Epithelial cell of proximal tubule (primary cell): Measurements from ENCODE around the gene ECEL1. TPM values are rescaled to one million over a fixed set of nuclear protein-coding genes. Genes with fewer than 3 reads are reported as not detected.

Experiments
- DNase-seq: peaks from one replicate; pipeline ENCODE4 v3.0.0-alpha.2; 2011; ENCODE audit warnings: low read depth
- H3K4me3 ChIP-seq: 2 replicates; pipeline ENCODE4 v1.5.1; 2011; ENCODE audit warnings: low read depth, mild to moderate bottlenecking, low read length
- total RNA-seq: library from RNA; depleted of rRNA; stranded (reverse); fragments of >200 nt; gene quantifications from 2 replicates; pipeline ENCODE4 v1.2.3, GENCODE V29; 2015
- TF ChIP-seq, protein P1 (sequence below): conservative IDR thresholded peaks from 2 replicates; pipeline ENCODE4 v1.5.1; 2012; ENCODE audit warnings: low read depth, mild to moderate bottlenecking, low read length

The ECEL1 gene
- total RNA-seq, 1 donor from 2014 or later: not detected

DNA sequence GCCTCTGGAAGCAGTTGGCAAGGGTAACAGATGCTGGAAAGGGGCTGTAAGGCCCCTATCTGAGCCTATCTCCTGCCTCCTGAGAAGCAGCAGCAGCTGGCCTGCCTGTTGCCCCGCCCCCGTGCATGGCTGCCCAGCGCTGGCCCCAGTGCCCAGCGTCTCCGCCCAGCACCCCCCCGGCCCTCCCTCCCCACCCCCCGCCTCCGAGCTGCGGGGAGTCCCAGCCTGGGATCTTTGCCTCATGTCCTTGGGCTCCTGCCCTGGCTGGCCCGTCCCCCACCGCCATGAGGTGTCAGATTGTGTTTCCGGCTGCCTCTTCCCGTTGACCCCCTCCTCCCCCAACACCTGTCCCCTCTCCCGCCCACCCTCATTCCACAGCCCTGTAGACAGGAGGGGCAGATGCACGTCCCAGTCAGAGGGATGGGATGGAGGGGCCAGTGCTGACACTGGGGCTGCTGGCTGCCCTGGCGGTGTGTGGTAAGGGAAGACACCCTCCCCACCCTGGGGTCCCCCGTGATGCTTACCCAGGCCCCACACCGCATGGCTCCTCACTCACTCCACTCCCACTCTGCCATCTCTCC is 38.2 kb upstream of the ECEL1 start, which contains the start of gene CHRND:
CHRND (plus strand) TSS at position 370 of the 581 bp plus-strand sequence; CDS start at position 426, 56 bp downstream.
- TF ChIP-seq, protein P1, sequence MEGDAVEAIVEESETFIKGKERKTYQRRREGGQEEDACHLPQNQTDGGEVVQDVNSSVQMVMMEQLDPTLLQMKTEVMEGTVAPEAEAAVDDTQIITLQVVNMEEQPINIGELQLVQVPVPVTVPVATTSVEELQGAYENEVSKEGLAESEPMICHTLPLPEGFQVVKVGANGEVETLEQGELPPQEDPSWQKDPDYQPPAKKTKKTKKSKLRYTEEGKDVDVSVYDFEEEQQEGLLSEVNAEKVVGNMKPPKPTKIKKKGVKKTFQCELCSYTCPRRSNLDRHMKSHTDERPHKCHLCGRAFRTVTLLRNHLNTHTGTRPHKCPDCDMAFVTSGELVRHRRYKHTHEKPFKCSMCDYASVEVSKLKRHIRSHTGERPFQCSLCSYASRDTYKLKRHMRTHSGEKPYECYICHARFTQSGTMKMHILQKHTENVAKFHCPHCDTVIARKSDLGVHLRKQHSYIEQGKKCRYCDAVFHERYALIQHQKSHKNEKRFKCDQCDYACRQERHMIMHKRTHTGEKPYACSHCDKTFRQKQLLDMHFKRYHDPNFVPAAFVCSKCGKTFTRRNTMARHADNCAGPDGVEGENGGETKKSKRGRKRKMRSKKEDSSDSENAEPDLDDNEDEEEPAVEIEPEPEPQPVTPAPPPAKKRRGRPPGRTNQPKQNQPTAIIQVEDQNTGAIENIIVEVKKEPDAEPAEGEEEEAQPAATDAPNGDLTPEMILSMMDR: no peak
- no peak for DNase-seq
- H3K4me3 ChIP-seq: no peak within 1 kb of the TSS

DNA sequence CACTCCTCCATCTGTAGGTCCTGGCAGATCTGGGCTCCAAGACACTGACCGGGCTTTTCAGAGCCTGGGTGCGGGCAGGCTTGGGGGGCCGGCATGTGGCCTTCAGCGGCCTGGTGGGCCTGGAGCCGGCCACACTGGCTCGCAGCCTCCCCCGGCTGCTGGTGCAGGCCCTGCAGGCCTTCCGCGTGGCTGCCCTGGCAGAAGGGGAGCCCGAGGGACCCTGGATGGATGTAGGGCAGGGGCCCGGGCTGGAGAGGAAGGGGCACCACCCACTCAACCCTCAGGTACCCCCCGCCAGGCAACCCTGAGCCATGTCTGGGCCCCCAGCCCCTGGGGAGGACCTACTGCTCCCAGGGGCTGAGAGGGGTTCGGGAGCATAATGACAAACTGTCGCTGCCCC is 37.6 kb upstream of the ECEL1 start:
- TF ChIP-seq, protein P1: no peak
- no peak for DNase-seq

DNA sequence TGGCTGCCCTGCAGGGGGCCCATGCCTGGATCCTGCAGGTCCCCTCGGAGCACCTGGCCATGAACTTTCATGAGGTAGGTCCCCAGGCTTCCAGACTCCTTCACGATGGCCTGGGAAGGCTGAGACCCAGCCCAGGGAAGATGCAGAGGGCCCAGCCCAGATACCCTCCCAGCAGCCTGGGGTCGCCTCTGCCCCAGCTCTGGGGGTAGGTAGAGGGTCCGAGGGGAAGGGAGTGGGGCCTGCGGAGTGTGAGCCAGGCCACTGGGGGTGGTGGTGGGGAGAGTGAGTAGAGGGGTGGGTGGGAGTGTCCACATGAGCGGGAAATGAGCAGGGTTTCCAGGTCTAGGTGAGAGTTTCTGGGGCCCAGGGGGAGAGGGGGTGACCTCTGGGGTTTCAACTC is 37.1 kb upstream of the ECEL1 start:
- H3K4me3 ChIP-seq: no peak overlapping the region
- TF ChIP-seq, protein P1: no peak
- DNase-seq: no peak

More for the DNA sequence above, 37.6 kb upstream of the ECEL1 start:
- H3K4me3 ChIP-seq: no peak overlapping the region

DNA sequence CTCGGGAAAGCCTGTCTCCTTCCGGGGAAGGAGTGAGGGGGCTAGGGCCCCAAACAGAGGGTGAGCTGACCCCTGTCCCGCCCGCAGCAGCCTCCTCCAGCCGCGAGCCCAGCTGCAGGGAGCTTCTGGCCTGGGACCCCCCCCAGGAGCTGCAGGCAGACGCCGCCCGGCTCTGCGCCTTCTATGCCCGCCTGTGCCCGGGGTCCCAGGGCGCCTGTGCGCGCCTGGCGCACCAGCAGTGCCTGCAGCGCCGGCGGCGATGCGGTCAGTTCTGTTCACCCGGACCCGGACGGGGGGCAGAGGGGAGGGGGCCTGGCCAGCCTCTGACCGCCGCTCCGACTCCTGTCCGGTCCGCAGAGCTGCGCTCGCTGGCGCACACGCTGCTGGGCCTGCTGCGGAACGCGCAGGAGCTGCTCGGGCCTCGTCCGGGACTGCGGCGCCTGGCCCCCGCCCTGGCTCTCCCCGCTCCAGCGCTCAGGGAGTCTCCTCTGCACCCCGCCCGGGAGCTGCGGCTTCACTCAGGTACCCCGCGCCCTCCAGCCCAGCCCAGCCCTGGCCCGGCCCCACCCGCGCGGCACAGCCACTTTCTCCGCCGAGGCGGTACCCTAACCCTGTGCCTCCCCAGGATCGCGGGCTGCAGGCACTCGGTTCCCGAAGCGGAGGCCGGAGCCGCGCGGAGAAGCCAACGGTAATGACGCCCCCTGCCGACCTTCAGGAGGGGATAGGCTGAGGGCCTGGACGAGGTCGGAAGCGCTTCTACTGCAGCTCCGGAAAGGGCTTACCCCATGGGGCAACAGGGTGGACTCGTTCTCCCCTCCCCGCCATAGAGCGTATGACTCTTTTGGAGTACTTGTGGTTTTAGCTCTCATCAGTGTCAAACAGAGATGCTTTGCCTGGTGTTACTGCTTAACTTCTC is 36.3 kb upstream of the ECEL1 start:
- no peak for DNase-seq

DNA sequence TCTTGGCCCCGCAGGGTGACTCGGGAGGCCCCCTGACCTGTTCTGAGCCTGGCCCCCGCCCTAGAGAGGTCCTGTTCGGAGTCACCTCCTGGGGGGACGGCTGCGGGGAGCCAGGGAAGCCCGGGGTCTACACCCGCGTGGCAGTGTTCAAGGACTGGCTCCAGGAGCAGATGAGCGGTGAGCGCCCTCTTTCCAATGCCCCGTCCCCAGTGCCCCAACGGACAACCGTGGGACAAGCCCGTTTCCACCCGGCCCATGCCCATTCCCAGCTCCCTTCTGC is 35.7 kb upstream of the ECEL1 start:
- no peak for DNase-seq
- peak overlapping the region; percentile 30 for H3K4me3 ChIP-seq
- TF ChIP-seq, protein P1: no peak

More for the DNA sequence above, 36.3 kb upstream of the ECEL1 start:
- H3K4me3 ChIP-seq: peak overlapping the region; percentile 30
- TF ChIP-seq, protein P1: peak; percentile 36

DNA sequence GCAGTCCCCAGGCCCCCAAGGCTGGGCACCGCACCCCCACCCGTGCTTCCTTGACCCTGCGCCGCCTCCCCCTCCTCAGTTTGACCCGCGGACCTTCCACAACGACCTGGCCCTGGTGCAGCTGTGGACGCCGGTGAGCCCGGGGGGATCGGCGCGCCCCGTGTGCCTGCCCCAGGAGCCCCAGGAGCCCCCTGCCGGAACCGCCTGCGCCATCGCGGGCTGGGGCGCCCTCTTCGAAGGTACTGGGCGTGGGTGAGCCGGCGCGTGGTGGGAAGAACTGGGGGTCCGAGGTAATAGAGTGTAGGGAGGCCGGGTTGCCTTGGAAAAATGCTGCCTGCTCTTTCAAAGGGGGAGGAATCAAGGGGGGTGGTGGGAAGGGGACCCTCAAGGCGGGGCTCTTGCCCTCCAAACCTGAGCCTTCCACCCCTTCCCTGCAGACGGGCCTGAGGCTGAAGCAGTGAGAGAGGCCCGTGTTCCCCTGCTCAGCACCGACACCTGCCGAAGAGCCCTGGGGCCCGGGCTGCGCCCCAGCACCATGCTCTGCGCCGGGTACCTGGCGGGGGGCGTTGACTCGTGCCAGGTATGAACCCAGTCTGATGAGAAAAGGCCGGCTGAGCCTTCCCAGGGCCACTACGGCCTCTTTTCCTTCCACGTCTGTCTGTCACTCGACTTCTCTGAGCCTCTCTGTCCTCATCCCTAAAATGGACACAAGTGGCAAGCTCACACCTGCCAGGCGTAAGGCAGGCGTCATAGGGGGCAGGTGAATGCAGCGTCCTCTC is 35.2 kb upstream of the ECEL1 start:
- TF ChIP-seq, protein P1: no peak
- peak overlapping the region; percentile 19 for H3K4me3 ChIP-seq
- DNase-seq: no peak
